SK-N-MC (cell line): ENCODE results near the gene LRRC36.

Experiments used
- EZH2 ChIP-seq: fragments of 200-600 bp; sonication (generic); IDR thresholded peaks from one replicate; pipeline ENCODE4 v1.6.1; 2017; ENCODE audit warnings: antibody characterized with exemption
- POLR2AphosphoS5 ChIP-seq: IDR thresholded peaks from 2 replicates; pipeline ENCODE4 v1.6.1; 2012; ENCODE audit warnings: mild to moderate bottlenecking, low read depth, low read length, borderline replicate concordance

- no peak for TF ChIP-seq POLR2AphosphoS5
- TF ChIP-seq EZH2 = no peak
These were observed 42.6 kb upstream of the LRRC36 start for GRCh38 chr16:67283826-67284555.
